Sigmoid colon (tissue), 4 donors: Measurements from ENCODE around the gene MCRS1.

Experiments used
- EP300 ChIP-seq, 4 donors: sonication (generic); formaldehyde crosslinking; IDR thresholded peaks; one replicate each; pipeline ENCODE4 v1.6.1; 2017; ENCODE audit warnings: antibody characterized with exemption in 4 of 4
- POLR2A ChIP-seq, 2 donors: fragments of 450-650 bp; IDR thresholded peaks; one replicate each; pipeline ENCODE4 v1.6.1; 2016; ENCODE audit warnings: antibody characterized with exemption in 2 of 2, mild to moderate bottlenecking in 2 of 2, moderate library complexity in 2 of 2
- POLR2AphosphoS5 ChIP-seq, 4 donors: sonication (generic); formaldehyde crosslinking; IDR thresholded peaks; one replicate each; pipeline ENCODE4 v1.6.1; 2017; ENCODE audit warnings: antibody characterized with exemption in 4 of 4
- TF ChIP-seq, protein P1 (sequence below), 4 experiments: fragments of 450-650 bp in 3 of 4; fragments of 200-600 bp in 1 of 4; IDR thresholded peaks; one replicate each; pipeline ENCODE4 v1.5.1; 2016 to 2019; ENCODE audit warnings: antibody characterized with exemption in 4 of 4, mild to moderate bottlenecking in 3 of 4, moderate library complexity in 2 of 4

GRCh38 chr12:49558526-49558925 lies 9.4 kb downstream of the MCRS1 start:
- TF ChIP-seq, protein P1, sequence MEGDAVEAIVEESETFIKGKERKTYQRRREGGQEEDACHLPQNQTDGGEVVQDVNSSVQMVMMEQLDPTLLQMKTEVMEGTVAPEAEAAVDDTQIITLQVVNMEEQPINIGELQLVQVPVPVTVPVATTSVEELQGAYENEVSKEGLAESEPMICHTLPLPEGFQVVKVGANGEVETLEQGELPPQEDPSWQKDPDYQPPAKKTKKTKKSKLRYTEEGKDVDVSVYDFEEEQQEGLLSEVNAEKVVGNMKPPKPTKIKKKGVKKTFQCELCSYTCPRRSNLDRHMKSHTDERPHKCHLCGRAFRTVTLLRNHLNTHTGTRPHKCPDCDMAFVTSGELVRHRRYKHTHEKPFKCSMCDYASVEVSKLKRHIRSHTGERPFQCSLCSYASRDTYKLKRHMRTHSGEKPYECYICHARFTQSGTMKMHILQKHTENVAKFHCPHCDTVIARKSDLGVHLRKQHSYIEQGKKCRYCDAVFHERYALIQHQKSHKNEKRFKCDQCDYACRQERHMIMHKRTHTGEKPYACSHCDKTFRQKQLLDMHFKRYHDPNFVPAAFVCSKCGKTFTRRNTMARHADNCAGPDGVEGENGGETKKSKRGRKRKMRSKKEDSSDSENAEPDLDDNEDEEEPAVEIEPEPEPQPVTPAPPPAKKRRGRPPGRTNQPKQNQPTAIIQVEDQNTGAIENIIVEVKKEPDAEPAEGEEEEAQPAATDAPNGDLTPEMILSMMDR (IDR thresholded peaks at IDR 0.05) = no peak
- TF ChIP-seq POLR2AphosphoS5 (IDR thresholded peaks at IDR 0.05) (no peak), EP300 (IDR thresholded peaks at IDR 0.05) (no peak), POLR2A (IDR thresholded peaks at IDR 0.05) (no peak)
